ENCODE results near the gene CNIH2.
"Not testable (repeated sequence)": the region's sequence is repeated elsewhere in the genome, so short reads cannot be mapped to it uniquely, and the experiment has no call there.

The CNIH2 gene

GRCh38 chr11:66277471-66278362 lies at the start of gene CNIH2:
TSS of gene CNIH2 (plus strand) at chr11:66278175. CDS start at chr11:66278457, 282 bp downstream.
- DNase-seq (ENCODE audit: low spot score), result no peak

- no peak for DNase-seq (ENCODE audit: low spot score)
These were observed 49.5 kb upstream of the CNIH2 start for GRCh38 chr11:66228521-66228920.

- no peak for DNase-seq (ENCODE audit: low spot score)
These were observed 47.8 kb upstream of the CNIH2 start for GRCh38 chr11:66230156-66230555.

GRCh38 chr11:66230978-66231377 lies 47.0 kb upstream of the CNIH2 start:
- no peak for DNase-seq (ENCODE audit: low spot score)

GRCh38 chr11:66231561-66231960 lies 46.4 kb upstream of the CNIH2 start:
- DNase-seq (ENCODE audit: low spot score), result no peak

GRCh38 chr11:66232769-66233168 lies 45.2 kb upstream of the CNIH2 start:
- DNase-seq (ENCODE audit: low spot score), result no peak

- no peak for DNase-seq (ENCODE audit: low spot score)
These were observed 44.7 kb upstream of the CNIH2 start for GRCh38 chr11:66233301-66233700.

GRCh38 chr11:66235141-66235540 lies 42.8 kb upstream of the CNIH2 start:
- DNase-seq (ENCODE audit: low spot score), result no peak

GRCh38 chr11:66237867-66238266 lies 40.1 kb upstream of the CNIH2 start:
- no peak for DNase-seq (ENCODE audit: low spot score)

GRCh38 chr11:66238786-66239413 lies 39.1 kb upstream of the CNIH2 start:
- no peak for DNase-seq (ENCODE audit: low spot score)

GRCh38 chr11:66239511-66239910 lies 38.5 kb upstream of the CNIH2 start:
- no peak for DNase-seq (ENCODE audit: low spot score)

- DNase-seq (ENCODE audit: low spot score), result no peak
These were observed 37.8 kb upstream of the CNIH2 start for GRCh38 chr11:66239998-66240780.

- DNase-seq (ENCODE audit: low spot score), result no peak
These were observed 37.2 kb upstream of the CNIH2 start for GRCh38 chr11:66240781-66241136.

GRCh38 chr11:66242095-66242765 lies 35.7 kb upstream of the CNIH2 start:
- no peak for DNase-seq (ENCODE audit: low spot score)

GRCh38 chr11:66243782-66244535 lies 34.0 kb upstream of the CNIH2 start:
- no peak for DNase-seq (ENCODE audit: low spot score)

- no peak for DNase-seq (ENCODE audit: low spot score)
These were observed 30.7 kb upstream of the CNIH2 start for GRCh38 chr11:66247295-66247694.

- no peak for DNase-seq (ENCODE audit: low spot score)
These were observed 30.2 kb upstream of the CNIH2 start for GRCh38 chr11:66247801-66248200.

- DNase-seq (ENCODE audit: low spot score), result no peak
These were observed 29.1 kb upstream of the CNIH2 start for GRCh38 chr11:66248903-66249302.

GRCh38 chr11:66251809-66252208 lies 26.2 kb upstream of the CNIH2 start:
- DNase-seq (ENCODE audit: low spot score), result no peak

GRCh38 chr11:66253081-66253480 lies 24.9 kb upstream of the CNIH2 start:
- not testable (repeated sequence) for DNase-seq (ENCODE audit: low spot score)

- DNase-seq (ENCODE audit: low spot score), result no peak
These were observed 19.5 kb upstream of the CNIH2 start for GRCh38 chr11:66258473-66258893.
